Left lung (tissue), 10 donors: ENCODE data around the gene ADAMTS8. TPM values are rescaled to one million over a fixed set of nuclear protein-coding genes. Genes with fewer than 3 reads are reported as not detected.

Experiments used
- ATAC-seq: fragments of 200-7000 bp; cut with Tn5 transposase; one replicate; pipeline ENCODE4 v1.9.1; 2020; ENCODE audit warnings: moderate library complexity
- DNase-seq, 4 donors: peaks; one replicate each; pipeline ENCODE4 v3.0.0-alpha.2; 2013 to 2020
- H3K27ac ChIP-seq, 2 donors: fragments of 200-600 bp; sonication (generic) in 1 of 2; one replicate each; pipeline versions ENCODE4 v1.5.0 to v1.8.0; 2020 to 2021
- H3K27me3 ChIP-seq, 2 donors: fragments of 200-600 bp; sonication (generic) in 1 of 2; one replicate each; pipeline versions ENCODE4 v1.5.0 to v1.8.0; 2020 to 2021
- H3K36me3 ChIP-seq, 2 donors: fragments of 200-600 bp; sonication (generic) in 1 of 2; one replicate each; pipeline versions ENCODE4 v1.5.0 to v1.8.0; 2020 to 2021
- H3K4me1 ChIP-seq, 2 donors: fragments of 200-600 bp; one replicate each; pipeline ENCODE4 v1.8.0; 2021
- H3K4me3 ChIP-seq, 2 donors: fragments of 200-600 bp; sonication (generic) in 1 of 2; one replicate each; pipeline versions ENCODE4 v1.5.0 to v1.8.0; 2020 to 2021; ENCODE audit warnings: mild to moderate bottlenecking in 1 of 2
- H3K9me3 ChIP-seq, 2 donors: fragments of 200-600 bp; sonication (generic) in 1 of 2; one replicate each; pipeline versions ENCODE4 v1.5.0 to v1.8.0; 2020 to 2021
- intact Hi-C, 2 donors: fragments of 100-400 bp; cut with DNase I; formaldehyde crosslinking; loops; one replicate each; pipeline versions ENCODE4 v1.11.2 to v1.14.2; 2022
- polyA plus RNA-seq, 6 donors: library from polyadenylated mRNA; unstranded; fragments of 120-200 nt; gene quantifications; one replicate each; pipeline ENCODE4 v1.2.1, GENCODE V29; 2013; ENCODE audit not compliant: insufficient read length in 6 of 6
- total RNA-seq, 2 donors: library from RNA; stranded (reverse); fragmentation: NEBNext Ultra II Directional; extraction: Animal tissue kit (Norgen Biotek cat#: 25700); gene quantifications; one replicate each; pipeline ENCODE4 v1.2.1, GENCODE V29; 2021
- TF ChIP-seq, protein P1 (sequence below), 2 donors: fragments of 200-600 bp; sonication (generic) in 1 of 2; IDR thresholded peaks; one replicate each; pipeline versions ENCODE4 v1.5.0 to v1.8.0; 2021; ENCODE audit warnings: antibody characterized with exemption in 2 of 2
- donor health status: DM: no; HTN: yes; CAD: no.
- donor health status: DM: no; HTN: no; CAD: no.

ADAMTS8 gene
- total and polyA plus RNA-seq, 8 donors: 1.2 to 48.5 (median 5.3) TPM

GRCh38 chr11:130405428-130405827 lies 23.0 kb downstream of the ADAMTS8 start:
- intact Hi-C loops: no loop called here
- ATAC-seq (no peak), DNase-seq (no peak)
- Histone ChIP-seq H3K27me3 (peaks cover 0 to 15% of the 10 kb centered on the region in 2 donors), H3K4me1 (peaks cover 4 to 15% of the 10 kb centered on the region in 2 donors), H3K9me3 (no peaks in the 10 kb centered on the region), H3K36me3 (no peaks in the 10 kb centered on the region), H3K27ac (no peak overlapping the region), H3K4me3 (no peak overlapping the region)
- TF ChIP-seq, protein P1, sequence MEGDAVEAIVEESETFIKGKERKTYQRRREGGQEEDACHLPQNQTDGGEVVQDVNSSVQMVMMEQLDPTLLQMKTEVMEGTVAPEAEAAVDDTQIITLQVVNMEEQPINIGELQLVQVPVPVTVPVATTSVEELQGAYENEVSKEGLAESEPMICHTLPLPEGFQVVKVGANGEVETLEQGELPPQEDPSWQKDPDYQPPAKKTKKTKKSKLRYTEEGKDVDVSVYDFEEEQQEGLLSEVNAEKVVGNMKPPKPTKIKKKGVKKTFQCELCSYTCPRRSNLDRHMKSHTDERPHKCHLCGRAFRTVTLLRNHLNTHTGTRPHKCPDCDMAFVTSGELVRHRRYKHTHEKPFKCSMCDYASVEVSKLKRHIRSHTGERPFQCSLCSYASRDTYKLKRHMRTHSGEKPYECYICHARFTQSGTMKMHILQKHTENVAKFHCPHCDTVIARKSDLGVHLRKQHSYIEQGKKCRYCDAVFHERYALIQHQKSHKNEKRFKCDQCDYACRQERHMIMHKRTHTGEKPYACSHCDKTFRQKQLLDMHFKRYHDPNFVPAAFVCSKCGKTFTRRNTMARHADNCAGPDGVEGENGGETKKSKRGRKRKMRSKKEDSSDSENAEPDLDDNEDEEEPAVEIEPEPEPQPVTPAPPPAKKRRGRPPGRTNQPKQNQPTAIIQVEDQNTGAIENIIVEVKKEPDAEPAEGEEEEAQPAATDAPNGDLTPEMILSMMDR (IDR thresholded peaks at IDR 0.05): no peak

DNA sequence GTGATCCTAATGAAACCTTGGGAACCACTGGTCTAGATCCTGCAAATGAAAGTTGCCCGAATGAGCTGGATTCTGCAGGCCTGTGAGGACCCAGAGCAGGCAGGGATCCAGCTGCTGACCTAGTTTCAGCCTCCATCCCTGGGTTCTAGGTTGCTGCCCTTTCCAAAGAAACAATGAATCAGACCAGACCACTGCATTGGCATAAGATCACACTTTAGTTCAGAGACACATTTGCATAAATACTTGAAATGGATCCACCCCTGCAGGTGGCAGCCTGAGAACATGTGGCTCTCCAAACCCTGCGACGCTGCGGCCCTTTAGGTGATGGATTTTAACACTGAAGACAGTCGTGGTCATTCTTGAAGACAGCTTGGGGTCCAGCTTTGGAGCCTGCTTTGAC lies 23.7 kb downstream of the ADAMTS8 start:
- Histone ChIP-seq H3K36me3 (no peaks in the 10 kb centered on the region), H3K4me3 (no peak overlapping the region), H3K9me3 (no peaks in the 10 kb centered on the region), H3K27me3 (peaks cover 0 to 15% of the 10 kb centered on the region in 2 donors), H3K27ac (no peak overlapping the region), H3K4me1 (peaks cover 6 to 19% of the 10 kb centered on the region in 2 donors)
- ATAC-seq (no peak), DNase-seq (no peak)
- intact Hi-C loops: no loop called here
- TF ChIP-seq, protein P1 (IDR thresholded peaks at IDR 0.05): no peak

DNA sequence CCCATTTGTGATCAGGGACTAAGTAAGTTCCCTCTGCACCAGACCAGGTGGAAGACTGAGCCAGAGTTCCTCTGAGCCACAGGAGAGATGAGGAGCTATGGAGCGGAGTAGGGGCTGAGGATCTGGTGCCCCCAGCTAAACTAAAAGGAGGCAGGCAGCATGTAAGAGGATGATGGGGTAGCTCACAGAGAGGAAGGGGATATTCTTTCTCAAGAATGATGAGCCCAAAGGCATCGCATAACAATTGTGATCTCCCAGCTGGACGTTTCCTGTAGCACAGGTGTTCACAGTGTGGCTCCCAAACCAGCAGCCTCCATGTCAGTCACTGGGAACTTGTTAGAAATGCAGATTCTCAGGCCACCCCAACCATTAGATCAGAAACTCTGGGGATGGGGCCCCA lies 24.4 kb downstream of the ADAMTS8 start:
- Histone ChIP-seq H3K27ac (no peak overlapping the region), H3K9me3 (no peaks in the 10 kb centered on the region), H3K36me3 (no peaks in the 10 kb centered on the region), H3K27me3 (peaks cover 0 to 15% of the 10 kb centered on the region in 2 donors), H3K4me3 (no peak overlapping the region), H3K4me1 (peaks cover 6 to 19% of the 10 kb centered on the region in 2 donors)
- TF ChIP-seq, protein P1 (IDR thresholded peaks at IDR 0.05): no peak
- intact Hi-C loops: no loop called here
- DNase-seq (no peak), ATAC-seq (no peak)

- Histone ChIP-seq H3K4me1 (peaks cover 6 to 19% of the 10 kb centered on the region in 2 donors), H3K9me3 (no peaks in the 10 kb centered on the region), H3K4me3 (no peak overlapping the region), H3K27me3 (peaks cover 0 to 9% of the 10 kb centered on the region in 2 donors), H3K27ac (peak overlapping the region in 1 of 2 donors; percentile 39), H3K36me3 (no peaks in the 10 kb centered on the region)
- peak in 2 of 4 donors; percentile 38 to 59 for DNase-seq
- intact Hi-C loops: no loop called here
- ATAC-seq: peak; percentile 62
- TF ChIP-seq, protein P1 (IDR thresholded peaks at IDR 0.05): no peak
These were observed 25.1 kb downstream of the ADAMTS8 start for GRCh38 chr11:130403271-130403804.

DNA sequence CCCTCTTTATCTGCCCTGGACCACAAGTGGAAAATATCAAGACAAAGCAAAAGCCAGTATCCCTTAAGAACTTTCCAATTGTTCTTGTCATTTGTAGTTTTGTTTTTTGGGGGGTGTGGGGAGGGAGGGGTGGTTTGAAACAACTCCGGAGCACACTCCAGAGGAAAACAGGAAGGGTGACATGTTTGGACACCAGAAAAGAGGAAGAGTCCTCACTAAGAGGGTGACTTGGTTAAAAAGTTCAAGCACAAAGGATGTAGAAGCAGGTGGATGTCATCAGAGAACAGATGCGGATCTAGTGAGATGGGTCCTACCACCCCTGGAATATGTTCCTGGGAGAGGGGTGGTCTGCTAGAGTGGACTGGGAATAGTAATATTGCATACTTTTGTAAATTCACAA lies 25.8 kb downstream of the ADAMTS8 start:
- DNase-seq: no peak
- peaks cover 6 to 19% of the 10 kb centered on the region in 2 donors for H3K4me1 ChIP-seq
- H3K4me3 ChIP-seq: no peak overlapping the region
- no peak overlapping the region for H3K27ac ChIP-seq
- intact Hi-C loops: no loop called here
- peaks cover 0 to 9% of the 10 kb centered on the region in 2 donors for H3K27me3 ChIP-seq
- no peaks in the 10 kb centered on the region for H3K36me3 ChIP-seq
- no peak for ATAC-seq
- no peaks in the 10 kb centered on the region for H3K9me3 ChIP-seq
- TF ChIP-seq, protein P1 (IDR thresholded peaks at IDR 0.05): no peak
